SK-N-SH (cell line): ENCODE results near the gene ZGRF1. TPM values are rescaled to one million over a fixed set of nuclear protein-coding genes. Genes with fewer than 3 reads are reported as not detected.

Source experiments
- CTCF ChIA-PET: fragments of 300-600, 350-600 bp; formaldehyde crosslinking; extraction: SDS; loops from one replicate; lab custom pipeline; 2021; lab: Yijun Ruan, JAX
- POLR2A ChIA-PET: fragments of 350-600 bp; sonication (Branson Sonifier 250); formaldehyde crosslinking; extraction: SDS; loops from one replicate; lab custom pipeline; 2020; ENCODE audit warnings: antibody characterized with exemption, inconsistent platforms; lab: Yijun Ruan, JAX
- DNase-seq: peaks from one replicate; pipeline ENCODE4 v3.0.0; 2012
- H2AFZ ChIP-seq: fragments of 200-600 bp; sonication (generic); 2 replicates; pipeline ENCODE4 v1.8.1; 2016; ENCODE audit warnings: antibody characterized with exemption, mild to moderate bottlenecking, low read depth
- H3F3A ChIP-seq: fragments of 200-600 bp; sonication (generic); replicated peaks from 2 replicates; pipeline ENCODE3; 2016; ENCODE audit warnings: antibody characterized with exemption, mild to moderate bottlenecking; ENCODE audit not compliant: insufficient read depth
- H3K27ac ChIP-seq, 2 experiments: fragments of 200-500 bp in 1 of 2; fragments of 200-600 bp in 1 of 2; sonication (Bioruptor generic) in 1 of 2; sonication (generic), shearing (Covaris generic) in 1 of 2; 2 replicates each; pipeline versions ENCODE4 v1.5.1 to v1.6.1; 2014 to 2016; ENCODE audit warnings: low read depth in 2 of 2, inconsistent platforms in 1 of 2, low read length in 1 of 2, mild to moderate bottlenecking in 1 of 2, mixed read lengths in 1 of 2
- H3K27me3 ChIP-seq: fragments of 200-600 bp; sonication (generic), shearing (Covaris generic); 2 replicates; pipeline ENCODE4 v1.6.1; 2016; ENCODE audit warnings: mixed run types; ENCODE audit not compliant: insufficient read depth
- H3K36me3 ChIP-seq, 2 experiments: fragments of 200-500 bp in 1 of 2; fragments of 200-600 bp in 1 of 2; sonication (Bioruptor generic) in 1 of 2; sonication (generic) in 1 of 2; replicated peaks in 1 of 2; 2 replicates each; pipeline versions ENCODE3 to v1.5.1; 2014 to 2016; ENCODE audit warnings: low read length in 1 of 2, mild to moderate bottlenecking in 1 of 2; ENCODE audit not compliant: insufficient read depth in 2 of 2, control insufficient read depth in 1 of 2
- H3K4me1 ChIP-seq, 2 experiments: fragments of 200-500 bp in 1 of 2; fragments of 200-600 bp in 1 of 2; sonication (Bioruptor generic) in 1 of 2; sonication (generic), shearing (Covaris generic) in 1 of 2; 2 replicates each; pipeline versions ENCODE4 v1.5.1 to v1.6.1; 2014 to 2016; ENCODE audit warnings: low read depth in 1 of 2, low read length in 1 of 2, mixed run types in 1 of 2; ENCODE audit not compliant: insufficient read depth in 2 of 2, control insufficient read depth in 1 of 2
- H3K4me2 ChIP-seq: fragments of 200-600 bp; sonication (generic), shearing (Covaris generic); 2 replicates; pipeline ENCODE4 v1.6.1; 2017; ENCODE audit warnings: mixed run types
- H3K4me3 ChIP-seq, 2 experiments: fragments of 200-500 bp in 1 of 2; fragments of 200-600 bp in 1 of 2; sonication (Bioruptor generic) in 1 of 2; sonication (generic), shearing (Covaris generic) in 1 of 2; 2 replicates each; pipeline versions ENCODE4 v1.5.1 to v1.8.1; 2014 to 2016; ENCODE audit warnings: low read depth in 2 of 2, inconsistent platforms in 1 of 2, low read length in 1 of 2, mild to moderate bottlenecking in 1 of 2, mixed read lengths in 1 of 2, moderate library complexity in 1 of 2
- H3K79me2 ChIP-seq: fragments of 200-600 bp; sonication (generic); 2 replicates; pipeline ENCODE4 v1.8.1; 2017; ENCODE audit warnings: mild to moderate bottlenecking; ENCODE audit not compliant: insufficient read depth
- H3K9ac ChIP-seq: fragments of 200-600 bp; sonication (generic); 2 replicates; pipeline ENCODE4 v1.6.1; 2017; ENCODE audit warnings: mixed run types
- H3K9me2 ChIP-seq: fragments of 200-600 bp; sonication (generic); 2 replicates; pipeline ENCODE4 v1.6.1; 2017; ENCODE audit warnings: mixed run types
- H3K9me3 ChIP-seq: fragments of 200-600 bp; sonication (generic); 2 replicates; pipeline ENCODE4 v1.6.1; 2017; ENCODE audit warnings: mixed run types, mild to moderate bottlenecking, moderate library complexity
- H4K20me1 ChIP-seq: fragments of 200-600 bp; sonication (generic); 2 replicates; pipeline ENCODE4 v1.6.1; 2017; ENCODE audit warnings: mild to moderate bottlenecking, mixed run types; ENCODE audit not compliant: insufficient read depth
- CHD2 ChIP-seq: fragments of 150-350 bp; IDR thresholded peaks from 2 replicates; pipeline ENCODE4 v1.6.1; 2018; ENCODE audit warnings: low read length; ENCODE audit not compliant: partially characterized antibody
- ELF1 ChIP-seq: IDR thresholded peaks from 2 replicates; pipeline ENCODE4 v1.4.0; 2012
- EP300 ChIP-seq, 2 experiments: IDR thresholded peaks; 2 replicates each; pipeline versions ENCODE4 v1.4.0 to v1.6.1; 2012; ENCODE audit warnings: borderline replicate concordance in 1 of 2, low read depth in 1 of 2, low read length in 1 of 2
- FOXM1 ChIP-seq: IDR thresholded peaks from 2 replicates; pipeline ENCODE4 v1.4.0; 2012; ENCODE audit warnings: low read depth, mild to moderate bottlenecking
- GATA2 ChIP-seq: sonication (generic); formaldehyde crosslinking; IDR thresholded peaks from 2 replicates; pipeline ENCODE4 v1.5.0; 2020; ENCODE audit warnings: mild to moderate bottlenecking, missing genetic modification reagents
- JUND ChIP-seq: IDR thresholded peaks from 2 replicates; pipeline ENCODE4 v1.4.0; 2012
- MEF2A ChIP-seq: IDR thresholded peaks from 2 replicates; pipeline ENCODE4 v1.4.0; 2012; ENCODE audit warnings: low read depth, borderline replicate concordance
- MXI1 ChIP-seq: IDR thresholded peaks from 2 replicates; pipeline ENCODE4 v1.6.1; 2012; ENCODE audit warnings: mild to moderate bottlenecking, low read depth, low read length, improper control_type of control experiment
- NFIC ChIP-seq: IDR thresholded peaks from 2 replicates; pipeline ENCODE4 v1.4.0; 2012; ENCODE audit warnings: borderline replicate concordance
- POLR2AphosphoS5 ChIP-seq: IDR thresholded peaks from 2 replicates; pipeline ENCODE4 v1.6.1; 2012; ENCODE audit warnings: low read depth, low read length
- RAD21 ChIP-seq: IDR thresholded peaks from 2 replicates; pipeline ENCODE4 v1.6.1; 2012; ENCODE audit warnings: mild to moderate bottlenecking, low read length
- REST ChIP-seq: IDR thresholded peaks from 2 replicates; pipeline ENCODE4 v1.6.1; 2012; ENCODE audit warnings: mild to moderate bottlenecking, low read depth, low read length, moderate library complexity
- TCF12 ChIP-seq: IDR thresholded peaks from 2 replicates; pipeline ENCODE4 v1.4.0; 2012
- TEAD4 ChIP-seq: IDR thresholded peaks from 2 replicates; pipeline ENCODE4 v1.4.0; 2012; ENCODE audit warnings: mild to moderate bottlenecking, borderline replicate concordance; ENCODE audit not compliant: insufficient read depth
- YY1 ChIP-seq: IDR thresholded peaks from 2 replicates; pipeline ENCODE4 v1.4.0; 2012; ENCODE audit warnings: low read depth, mild to moderate bottlenecking
- WGBS: methylation state at CpG from one replicate; pipeline ENCODE4 v1.1.6; 2017; ENCODE audit warnings: low lambda C conversion rate; 5-methylcytosine and 5-hydroxymethylcytosine counted together
- polyA plus RNA-seq, 3 experiments: library from polyadenylated mRNA; depleted of rRNA; stranded (reverse); fragments of >200 nt; gene quantifications; 2 replicates each; pipeline ENCODE4 v1.2.3, GENCODE V29; 2012
- TF ChIP-seq, protein P1 (sequence below): fragments of 150-350 bp; IDR thresholded peaks from 2 replicates; pipeline ENCODE4 v1.6.1; 2016; ENCODE audit warnings: mild to moderate bottlenecking, low read depth, low read length
- TF ChIP-seq, protein P2 (sequence below): IDR thresholded peaks from 2 replicates; pipeline ENCODE4 v1.4.0; 2012; ENCODE audit warnings: low read depth, borderline replicate concordance
- TF ChIP-seq, protein P3 (sequence below): IDR thresholded peaks from 2 replicates; pipeline ENCODE4 v1.4.0; 2012; ENCODE audit warnings: low read depth
- TF ChIP-seq, protein P4 (sequence below): fragments of 200-600 bp; sonication (generic); IDR thresholded peaks from 2 replicates; pipeline ENCODE4 v1.6.1; 2017; ENCODE audit warnings: antibody characterized with exemption, mild to moderate bottlenecking, moderate library complexity
- TF ChIP-seq, protein P5 (sequence below): IDR thresholded peaks from 2 replicates; pipeline ENCODE4; 2012
- TF ChIP-seq, protein P6 (sequence below): fragments of 150-350 bp; IDR thresholded peaks from 2 replicates; pipeline ENCODE4 v1.6.1; 2017; ENCODE audit warnings: antibody characterized with exemption, low read length, low read depth, borderline replicate concordance

Gene ZGRF1
- polyA plus RNA-seq, 1 of the 3 experiments (the other 2 are of a cell fraction) = 2.4 TPM

- no peak for TF ChIP-seq POLR2AphosphoS5
- TF ChIP-seq, all 33 proteins: peak for 0
These were observed 104.4 kb downstream of the ZGRF1 start (continued) for GRCh38 chr4:112532267-112532666.

- POLR2A ChIA-PET = no interaction called here
- H3K4me1 ChIP-seq = peaks cover 0 to 14% of the 10 kb centered on the region in 2 experiments; a peak in 2 of 4 replicates
- no peak overlapping the region for H3K4me2 ChIP-seq
- WGBS = 0% methylated on average over 1 of the region's 1 CpG
- no peak overlapping the region for H3K4me3 ChIP-seq
- no peak overlapping the region for H2AFZ ChIP-seq
- peak overlapping the region in 1 of 2 experiments; percentile 41; a peak in 2 of 4 replicates for H3K27ac ChIP-seq
- no peaks in the 10 kb centered on the region for H3K79me2 ChIP-seq
- H4K20me1 ChIP-seq = no peaks in the 10 kb centered on the region
- H3K9me3 ChIP-seq = no peaks in the 10 kb centered on the region
- H3K36me3 ChIP-seq = no peaks in the 10 kb centered on the region
- CTCF ChIA-PET = interaction anchor here (0.6 to 1.6 kb wide), 8 partner anchors 9 to 369 kb away, joined by 3 to 5 read pairs (median 4); no protein-coding TSS in a partner anchor
- H3K9me2 ChIP-seq = no peaks in the 10 kb centered on the region
- no peaks in the 10 kb centered on the region for H3K27me3 ChIP-seq
- peak; percentile 32 for DNase-seq
- H3F3A ChIP-seq = no peaks in the 10 kb centered on the region
- H3K9ac ChIP-seq = no peak overlapping the region
- TF ChIP-seq YY1 = no peak
- TF ChIP-seq TEAD4 = no peak
- TF ChIP-seq RAD21 = no peak
- TF ChIP-seq, protein P1, sequence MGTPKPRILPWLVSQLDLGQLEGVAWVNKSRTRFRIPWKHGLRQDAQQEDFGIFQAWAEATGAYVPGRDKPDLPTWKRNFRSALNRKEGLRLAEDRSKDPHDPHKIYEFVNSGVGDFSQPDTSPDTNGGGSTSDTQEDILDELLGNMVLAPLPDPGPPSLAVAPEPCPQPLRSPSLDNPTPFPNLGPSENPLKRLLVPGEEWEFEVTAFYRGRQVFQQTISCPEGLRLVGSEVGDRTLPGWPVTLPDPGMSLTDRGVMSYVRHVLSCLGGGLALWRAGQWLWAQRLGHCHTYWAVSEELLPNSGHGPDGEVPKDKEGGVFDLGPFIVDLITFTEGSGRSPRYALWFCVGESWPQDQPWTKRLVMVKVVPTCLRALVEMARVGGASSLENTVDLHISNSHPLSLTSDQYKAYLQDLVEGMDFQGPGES = no peak
- peak; percentile 76 for TF ChIP-seq GATA2 (CRISPR knock-in tag)
- TF ChIP-seq MEF2A = no peak
- TF ChIP-seq, protein P2, sequence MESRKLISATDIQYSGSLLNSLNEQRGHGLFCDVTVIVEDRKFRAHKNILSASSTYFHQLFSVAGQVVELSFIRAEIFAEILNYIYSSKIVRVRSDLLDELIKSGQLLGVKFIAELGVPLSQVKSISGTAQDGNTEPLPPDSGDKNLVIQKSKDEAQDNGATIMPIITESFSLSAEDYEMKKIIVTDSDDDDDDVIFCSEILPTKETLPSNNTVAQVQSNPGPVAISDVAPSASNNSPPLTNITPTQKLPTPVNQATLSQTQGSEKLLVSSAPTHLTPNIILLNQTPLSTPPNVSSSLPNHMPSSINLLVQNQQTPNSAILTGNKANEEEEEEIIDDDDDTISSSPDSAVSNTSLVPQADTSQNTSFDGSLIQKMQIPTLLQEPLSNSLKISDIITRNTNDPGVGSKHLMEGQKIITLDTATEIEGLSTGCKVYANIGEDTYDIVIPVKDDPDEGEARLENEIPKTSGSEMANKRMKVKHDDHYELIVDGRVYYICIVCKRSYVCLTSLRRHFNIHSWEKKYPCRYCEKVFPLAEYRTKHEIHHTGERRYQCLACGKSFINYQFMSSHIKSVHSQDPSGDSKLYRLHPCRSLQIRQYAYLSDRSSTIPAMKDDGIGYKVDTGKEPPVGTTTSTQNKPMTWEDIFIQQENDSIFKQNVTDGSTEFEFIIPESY = no peak
- TF ChIP-seq JUND = no peak
- peak; percentile 71 for TF ChIP-seq CHD2
- TF ChIP-seq, protein P3, sequence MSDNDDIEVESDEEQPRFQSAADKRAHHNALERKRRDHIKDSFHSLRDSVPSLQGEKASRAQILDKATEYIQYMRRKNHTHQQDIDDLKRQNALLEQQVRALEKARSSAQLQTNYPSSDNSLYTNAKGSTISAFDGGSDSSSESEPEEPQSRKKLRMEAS = no peak
- peak in 1 of 2 experiments; percentile 81; a peak in 2 of 4 replicates for TF ChIP-seq EP300 (IDR thresholded peaks at IDR 0.05; ENCODE audit: borderline replicate concordance in 1 of 2, low read depth in 1 of 2, low read length in 1 of 2)
- TF ChIP-seq ELF1 = no peak
- TF ChIP-seq, protein P4, sequence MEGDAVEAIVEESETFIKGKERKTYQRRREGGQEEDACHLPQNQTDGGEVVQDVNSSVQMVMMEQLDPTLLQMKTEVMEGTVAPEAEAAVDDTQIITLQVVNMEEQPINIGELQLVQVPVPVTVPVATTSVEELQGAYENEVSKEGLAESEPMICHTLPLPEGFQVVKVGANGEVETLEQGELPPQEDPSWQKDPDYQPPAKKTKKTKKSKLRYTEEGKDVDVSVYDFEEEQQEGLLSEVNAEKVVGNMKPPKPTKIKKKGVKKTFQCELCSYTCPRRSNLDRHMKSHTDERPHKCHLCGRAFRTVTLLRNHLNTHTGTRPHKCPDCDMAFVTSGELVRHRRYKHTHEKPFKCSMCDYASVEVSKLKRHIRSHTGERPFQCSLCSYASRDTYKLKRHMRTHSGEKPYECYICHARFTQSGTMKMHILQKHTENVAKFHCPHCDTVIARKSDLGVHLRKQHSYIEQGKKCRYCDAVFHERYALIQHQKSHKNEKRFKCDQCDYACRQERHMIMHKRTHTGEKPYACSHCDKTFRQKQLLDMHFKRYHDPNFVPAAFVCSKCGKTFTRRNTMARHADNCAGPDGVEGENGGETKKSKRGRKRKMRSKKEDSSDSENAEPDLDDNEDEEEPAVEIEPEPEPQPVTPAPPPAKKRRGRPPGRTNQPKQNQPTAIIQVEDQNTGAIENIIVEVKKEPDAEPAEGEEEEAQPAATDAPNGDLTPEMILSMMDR = no peak
- TF ChIP-seq, protein P5, sequence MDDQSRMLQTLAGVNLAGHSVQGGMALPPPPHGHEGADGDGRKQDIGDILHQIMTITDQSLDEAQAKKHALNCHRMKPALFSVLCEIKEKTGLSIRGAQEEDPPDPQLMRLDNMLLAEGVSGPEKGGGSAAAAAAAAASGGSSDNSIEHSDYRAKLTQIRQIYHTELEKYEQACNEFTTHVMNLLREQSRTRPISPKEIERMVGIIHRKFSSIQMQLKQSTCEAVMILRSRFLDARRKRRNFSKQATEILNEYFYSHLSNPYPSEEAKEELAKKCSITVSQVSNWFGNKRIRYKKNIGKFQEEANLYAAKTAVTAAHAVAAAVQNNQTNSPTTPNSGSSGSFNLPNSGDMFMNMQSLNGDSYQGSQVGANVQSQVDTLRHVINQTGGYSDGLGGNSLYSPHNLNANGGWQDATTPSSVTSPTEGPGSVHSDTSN = no peak
- no peak for TF ChIP-seq FOXM1
- no peak for TF ChIP-seq NFIC
- no peak for TF ChIP-seq POLR2AphosphoS5
- TF ChIP-seq REST = no peak
- no peak for TF ChIP-seq MXI1
- TF ChIP-seq TCF12 = peak; percentile 18; the same call in 1 of the 2 replicates
- TF ChIP-seq, protein P6, sequence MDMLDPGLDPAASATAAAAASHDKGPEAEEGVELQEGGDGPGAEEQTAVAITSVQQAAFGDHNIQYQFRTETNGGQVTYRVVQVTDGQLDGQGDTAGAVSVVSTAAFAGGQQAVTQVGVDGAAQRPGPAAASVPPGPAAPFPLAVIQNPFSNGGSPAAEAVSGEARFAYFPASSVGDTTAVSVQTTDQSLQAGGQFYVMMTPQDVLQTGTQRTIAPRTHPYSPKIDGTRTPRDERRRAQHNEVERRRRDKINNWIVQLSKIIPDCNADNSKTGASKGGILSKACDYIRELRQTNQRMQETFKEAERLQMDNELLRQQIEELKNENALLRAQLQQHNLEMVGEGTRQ = no peak
These were observed 105.6 kb downstream of the ZGRF1 start for GRCh38 chr4:112531146-112531545.
